ENCODE data around the gene RADIL. TPM values are rescaled to one million over a fixed set of nuclear protein-coding genes. Genes with fewer than 3 reads are reported as not detected.

The RADIL gene
- total RNA-seq, 1 donor from 2014 or later, result 2.4 TPM

- peaks cover 3% of the 10 kb centered on the region for H3K27me3 Mint-ChIP-seq (ENCODE audit: unreplicated experiment)
- no peak for TF ChIP-seq CTCF (IDR thresholded peaks at IDR 0.05; ENCODE audit: unreplicated experiment)
- DNase-seq (ENCODE audit: low spot score), result no peak
- no peaks in the 10 kb centered on the region for H3K36me3 Mint-ChIP-seq (ENCODE audit: low read depth, unreplicated experiment)
- no peaks in the 10 kb centered on the region for H3K4me1 Mint-ChIP-seq (ENCODE audit: unreplicated experiment)
- H3K9me3 Mint-ChIP-seq (ENCODE audit: unreplicated experiment), result no peaks in the 10 kb centered on the region
- no peak overlapping the region for H3K27ac Mint-ChIP-seq (ENCODE audit: unreplicated experiment)
- no peak overlapping the region for H3K4me3 Mint-ChIP-seq (ENCODE audit: unreplicated experiment)
These were observed 28.6 kb downstream of the RADIL start for GRCh38 chr7:4854916-4855315.

GRCh38 chr7:4851459-4852422, 31.8 kb downstream of the RADIL start:
- H3K36me3 Mint-ChIP-seq (ENCODE audit: low read depth, unreplicated experiment), result no peaks in the 10 kb centered on the region
- H3K27ac Mint-ChIP-seq (ENCODE audit: unreplicated experiment), result no peak overlapping the region

GRCh38 chr7:4850262-4850795, 33.2 kb downstream of the RADIL start:
- H3K27me3 Mint-ChIP-seq (ENCODE audit: unreplicated experiment), result peaks cover 3% of the 10 kb centered on the region
- H3K36me3 Mint-ChIP-seq (ENCODE audit: low read depth, unreplicated experiment), result no peaks in the 10 kb centered on the region
- no peak overlapping the region for H3K4me3 Mint-ChIP-seq (ENCODE audit: unreplicated experiment)
- no peaks in the 10 kb centered on the region for H3K9me3 Mint-ChIP-seq (ENCODE audit: unreplicated experiment)
- H3K27ac Mint-ChIP-seq (ENCODE audit: unreplicated experiment), result no peak overlapping the region
- H3K4me1 Mint-ChIP-seq (ENCODE audit: unreplicated experiment), result no peaks in the 10 kb centered on the region
- no peak for DNase-seq (ENCODE audit: low spot score)
- no peak for TF ChIP-seq CTCF (IDR thresholded peaks at IDR 0.05; ENCODE audit: unreplicated experiment)

More at GRCh38 chr7:4851459-4852422, 31.8 kb downstream of the RADIL start:
- DNase-seq (ENCODE audit: low spot score), result no peak
- no peak for TF ChIP-seq CTCF (IDR thresholded peaks at IDR 0.05; ENCODE audit: unreplicated experiment)
- no peaks in the 10 kb centered on the region for H3K9me3 Mint-ChIP-seq (ENCODE audit: unreplicated experiment)
- H3K27me3 Mint-ChIP-seq (ENCODE audit: unreplicated experiment), result peaks cover 3% of the 10 kb centered on the region
- no peak overlapping the region for H3K4me3 Mint-ChIP-seq (ENCODE audit: unreplicated experiment)
- H3K4me1 Mint-ChIP-seq (ENCODE audit: unreplicated experiment), result no peaks in the 10 kb centered on the region

- DNase-seq (ENCODE audit: low spot score), result no peak
These were observed 34.1 kb downstream of the RADIL start for GRCh38 chr7:4849390-4849789.

More at GRCh38 chr7:4849390-4849789, 34.1 kb downstream of the RADIL start:
- Mint-ChIP-seq H3K27ac (ENCODE audit: unreplicated experiment) (no peak overlapping the region), H3K4me3 (ENCODE audit: unreplicated experiment) (no peak overlapping the region), H3K27me3 (ENCODE audit: unreplicated experiment) (peaks cover 3% of the 10 kb centered on the region), H3K36me3 (ENCODE audit: low read depth, unreplicated experiment) (no peaks in the 10 kb centered on the region), H3K4me1 (ENCODE audit: unreplicated experiment) (no peaks in the 10 kb centered on the region), H3K9me3 (ENCODE audit: unreplicated experiment) (no peaks in the 10 kb centered on the region)
- no peak for TF ChIP-seq CTCF (IDR thresholded peaks at IDR 0.05; ENCODE audit: unreplicated experiment)
